HL-60/S4 (cell line): ENCODE data around the gene CCDC57.
"Not testable (repeated sequence)": the region's sequence is repeated elsewhere in the genome, so short reads cannot be mapped to it uniquely, and the experiment has no call there.

ENCODE experiments used
- in situ Hi-C: fragments of 300-500 bp; cut with MboI; formaldehyde crosslinking; loops from 2 replicates; pipeline ENCODE4 v1.14.3; 2022; ENCODE audit warnings: low sequenced_read_pairs

Gene CCDC57

DNA sequence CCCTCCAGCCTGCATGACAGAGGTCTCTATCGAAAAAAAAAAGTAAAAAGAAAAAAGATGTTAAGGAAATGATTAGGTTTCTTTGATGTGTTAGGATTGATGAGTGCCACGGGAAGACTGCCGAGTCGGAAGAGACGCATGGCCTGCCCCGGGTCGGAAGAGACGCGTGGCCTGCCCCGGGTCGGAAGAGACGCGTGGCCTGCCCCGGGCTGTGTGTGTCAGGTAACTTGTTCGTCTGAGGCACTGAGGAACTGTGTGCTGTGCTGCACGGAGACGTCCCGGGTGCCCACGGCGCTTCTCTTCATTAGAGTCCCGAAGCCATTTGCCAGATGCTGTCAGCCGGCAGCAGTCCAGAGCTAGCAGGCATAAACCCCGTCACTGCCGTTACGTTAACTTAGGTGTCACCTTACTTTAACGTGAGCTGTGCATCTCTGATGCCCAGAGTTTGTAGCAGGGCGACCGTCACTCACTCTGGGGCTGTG lies 74.1 kb downstream of the CCDC57 start:
- in situ Hi-C loops: no loop called here

DNA sequence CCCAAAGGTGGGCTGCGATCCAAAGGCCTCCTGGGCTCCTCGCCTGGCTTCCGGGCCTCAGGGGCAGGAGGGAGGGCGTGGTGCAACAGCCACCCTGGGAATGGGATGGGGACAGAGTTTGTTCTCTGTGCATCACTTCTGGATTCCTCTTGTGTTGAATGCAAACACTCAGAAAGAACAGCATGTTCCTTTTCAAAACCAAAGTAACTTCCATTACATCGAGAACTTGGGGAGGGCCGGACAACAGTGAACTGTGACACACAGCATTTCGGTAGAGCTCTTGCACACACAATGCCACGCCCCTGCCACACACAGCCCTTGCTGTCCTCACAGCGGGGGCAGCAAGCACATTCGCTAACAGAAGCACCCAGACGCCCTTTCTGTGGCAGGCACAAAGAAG lies 78.5 kb downstream of the CCDC57 start:
- in situ Hi-C loops: no loop called here

DNA sequence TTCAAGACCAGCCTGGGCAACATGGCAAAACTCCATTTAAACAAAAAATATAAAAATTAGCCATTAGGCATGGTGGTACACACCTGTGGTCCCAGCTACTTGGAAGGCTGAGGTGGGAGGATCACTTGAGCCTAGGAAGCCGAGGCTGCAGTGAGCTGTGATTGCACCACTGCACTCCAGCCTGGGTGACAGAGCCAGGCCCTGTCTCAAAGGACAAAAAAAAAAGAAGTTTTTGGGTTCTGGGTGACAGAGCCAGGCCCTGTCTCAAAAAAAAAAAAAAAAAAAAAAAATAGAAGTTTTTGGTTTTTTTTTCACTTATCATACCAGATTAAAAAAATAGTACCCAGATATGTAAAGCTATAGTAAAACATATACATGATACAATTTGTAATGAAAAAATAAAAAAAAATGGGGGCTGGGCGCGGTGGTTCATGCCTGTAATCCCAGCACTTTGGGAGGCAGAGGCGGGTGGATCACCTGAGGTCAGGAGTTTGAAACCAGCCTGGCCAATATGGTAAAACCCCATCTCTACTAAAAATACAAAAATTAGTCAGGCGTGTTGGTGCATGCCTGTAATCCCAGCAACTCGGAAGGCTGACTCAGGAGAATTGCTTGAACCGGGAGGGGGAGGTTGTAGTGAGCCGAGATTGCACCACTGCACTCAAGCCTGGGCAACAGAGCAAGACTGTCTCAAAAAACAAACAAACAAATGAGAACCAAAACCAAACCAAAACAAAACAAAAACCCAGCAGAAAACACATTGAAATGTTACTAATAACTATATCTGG lies 79.3 kb downstream of the CCDC57 start:
- in situ Hi-C loops: not testable (repeated sequence)

DNA sequence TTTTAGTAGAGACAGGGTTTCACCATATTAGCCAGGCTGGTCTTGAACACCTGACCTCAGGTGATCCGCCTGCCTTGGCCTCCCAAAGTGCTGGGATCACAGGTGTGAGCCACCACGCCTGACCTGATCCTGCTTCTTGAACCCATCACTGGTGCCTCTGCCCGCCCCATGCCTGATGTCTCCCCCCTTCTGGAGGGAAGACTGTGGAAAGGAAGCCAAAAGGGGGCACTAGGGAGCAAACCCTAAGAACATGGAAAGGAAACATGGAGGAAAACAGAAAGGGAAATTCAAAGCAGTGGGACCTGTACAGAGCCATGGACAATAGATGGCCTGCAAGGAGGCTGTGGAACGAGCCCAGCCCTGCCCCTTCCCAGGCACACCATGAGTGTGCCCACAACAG lies 83.5 kb downstream of the CCDC57 start:
- in situ Hi-C loops: no loop called here

DNA sequence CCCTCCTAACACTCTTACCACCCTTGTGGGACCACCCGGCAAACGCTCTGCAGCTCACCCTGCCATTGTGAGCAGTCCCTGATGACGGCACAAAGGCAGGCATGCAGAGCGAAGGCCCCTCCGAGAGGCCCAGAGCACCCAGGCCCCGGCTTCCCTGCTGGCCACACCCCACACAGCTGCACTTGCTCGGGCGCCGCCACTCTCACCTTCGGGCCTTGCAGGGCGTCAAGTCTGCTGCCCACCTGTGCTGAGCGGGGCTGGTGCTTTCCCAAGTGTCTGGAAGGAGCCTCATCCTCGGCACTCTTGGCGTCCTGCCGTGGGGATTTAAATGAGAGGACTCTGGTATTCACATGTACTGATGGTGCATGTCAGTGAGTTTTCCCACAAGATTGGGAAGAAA lies 84.4 kb downstream of the CCDC57 start:
- in situ Hi-C loops: no loop called here

DNA sequence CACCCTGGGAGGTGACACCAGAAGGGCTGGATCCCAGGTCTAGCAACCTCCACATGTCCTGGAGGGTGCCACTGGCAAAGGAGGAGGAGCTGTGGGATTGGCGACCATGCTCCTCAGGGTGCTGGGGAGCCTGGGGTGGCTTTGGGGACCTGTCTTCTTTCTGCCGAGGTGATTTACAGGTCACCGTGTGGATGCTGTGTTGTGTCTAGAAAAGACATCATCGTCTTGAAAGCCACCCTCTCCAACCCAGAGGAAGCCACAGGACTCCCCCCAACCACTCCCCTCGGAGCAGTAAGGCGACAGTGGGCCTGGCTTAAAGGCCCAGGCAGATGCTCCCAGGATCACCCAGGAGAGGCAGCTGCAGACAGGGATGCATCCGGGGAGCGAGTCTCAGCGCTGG lies 84.9 kb downstream of the CCDC57 start:
- in situ Hi-C loops: no loop called here

DNA sequence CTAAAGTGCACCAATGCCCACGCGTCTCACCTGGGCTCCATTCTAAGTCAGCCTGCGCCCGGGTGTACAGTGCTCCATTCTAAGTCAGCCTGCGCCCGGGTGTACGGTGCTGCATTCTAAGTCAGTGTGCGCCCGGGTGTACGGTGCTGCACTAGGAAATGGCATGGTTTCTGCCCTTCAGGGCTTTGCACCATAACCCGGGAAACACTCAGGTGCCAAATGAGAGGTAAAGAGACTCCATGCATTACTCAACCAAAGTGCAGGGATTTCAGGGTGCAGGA lies 85.4 kb downstream of the CCDC57 start:
- in situ Hi-C loops: no loop called here

DNA sequence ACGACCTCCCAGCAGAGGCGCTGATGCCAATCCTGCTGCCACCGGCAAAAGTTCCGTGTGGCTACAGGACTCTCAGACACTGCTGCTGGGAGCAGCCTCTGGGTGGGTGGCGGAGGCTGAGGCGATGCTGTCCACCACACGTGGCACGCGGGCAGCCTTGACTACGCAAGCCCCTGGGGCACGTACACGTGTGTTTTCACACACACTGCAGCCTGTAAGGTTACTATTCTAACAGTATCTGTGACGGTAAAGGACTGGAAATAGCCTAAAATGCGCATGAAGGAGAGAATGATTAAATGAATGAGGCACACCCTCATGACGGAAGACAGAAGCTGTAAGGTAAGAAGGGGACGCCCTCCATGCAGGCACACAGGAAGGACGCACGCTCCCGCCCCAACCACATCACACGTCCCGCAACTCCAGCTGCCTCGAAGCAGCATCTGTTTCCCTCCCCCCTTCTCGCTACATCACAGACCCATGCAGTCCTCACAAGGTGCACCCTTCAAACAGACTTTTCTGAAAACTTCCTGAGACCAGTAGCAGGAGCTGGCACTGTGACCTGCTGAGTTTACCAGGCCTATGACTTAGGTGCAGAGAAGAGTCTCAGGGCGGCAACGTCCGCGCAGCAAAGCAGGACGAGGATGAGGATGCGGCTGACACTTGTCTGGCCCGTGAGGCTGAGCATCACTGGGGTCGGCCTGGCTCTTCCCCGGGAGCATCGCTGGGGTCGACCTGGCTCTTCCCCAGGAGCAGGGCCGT lies 85.9 kb downstream of the CCDC57 start:
- in situ Hi-C loops: no loop called here

DNA sequence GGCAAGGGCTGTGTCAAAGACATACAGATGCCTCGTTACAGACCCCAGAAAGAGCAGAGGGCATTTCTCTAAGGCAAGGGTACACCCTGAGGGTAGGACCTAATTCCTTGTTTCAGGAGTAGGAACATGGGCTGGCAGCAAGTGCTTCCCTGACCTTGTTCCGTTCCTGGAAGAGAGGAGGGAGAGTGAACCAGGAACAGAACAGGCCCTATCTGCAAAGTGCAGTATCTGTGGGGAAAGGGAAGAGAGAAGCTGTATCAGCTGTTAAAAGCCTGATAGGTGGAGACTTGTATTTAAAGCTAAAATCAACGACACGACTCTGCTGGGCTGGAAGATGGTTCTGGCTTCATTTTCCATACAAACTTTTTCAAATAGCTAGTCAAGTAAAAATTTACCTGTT lies 88.5 kb downstream of the CCDC57 start:
- in situ Hi-C loops: no loop called here

DNA sequence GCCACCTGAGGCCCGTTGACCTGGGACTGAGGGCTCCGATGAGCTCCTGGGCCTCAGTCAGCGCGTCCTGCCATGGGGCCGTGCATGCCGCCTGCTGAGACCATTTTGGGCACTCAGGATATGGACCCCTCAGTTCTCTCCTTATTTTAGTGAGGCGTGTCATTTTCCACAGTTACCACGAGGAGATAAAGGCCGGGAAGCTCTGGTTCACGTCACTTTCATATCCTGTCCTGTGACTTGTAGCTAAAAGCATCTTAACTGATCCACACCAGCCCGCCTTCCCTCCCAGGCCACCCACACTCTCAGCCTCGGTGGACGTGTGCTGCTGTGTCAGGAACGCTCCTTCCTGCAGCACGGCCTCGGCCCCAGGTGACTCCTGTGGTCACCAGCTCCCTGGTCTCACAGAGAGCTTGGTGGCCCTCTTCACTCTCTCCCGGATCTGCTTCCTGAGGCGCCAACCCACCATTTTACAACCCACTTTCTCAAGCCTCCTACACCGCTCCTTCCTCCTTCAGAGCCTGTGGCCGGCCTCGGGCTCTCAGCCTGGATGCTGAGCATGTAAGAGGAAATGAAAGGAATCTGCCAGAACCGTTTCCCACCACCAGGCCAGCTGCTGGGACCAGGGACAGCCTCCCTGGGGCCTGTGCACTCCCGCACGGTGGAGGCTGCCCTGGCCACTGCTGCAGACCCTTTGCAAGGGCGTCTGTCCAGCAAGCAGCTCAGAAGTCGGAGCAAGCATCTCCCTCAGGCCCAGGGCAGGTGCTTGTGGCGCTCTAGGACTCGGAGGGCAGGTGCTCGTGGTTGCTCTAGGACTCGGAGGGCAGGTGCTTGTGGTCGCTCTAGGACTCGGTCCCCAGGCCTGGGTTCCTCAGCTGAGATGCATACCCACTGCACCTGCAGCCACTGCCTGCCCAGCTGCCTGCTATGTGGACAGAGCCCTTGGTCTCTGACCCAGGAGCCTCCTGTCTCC lies 90.7 kb downstream of the CCDC57 start:
- in situ Hi-C loops: no loop called here

DNA sequence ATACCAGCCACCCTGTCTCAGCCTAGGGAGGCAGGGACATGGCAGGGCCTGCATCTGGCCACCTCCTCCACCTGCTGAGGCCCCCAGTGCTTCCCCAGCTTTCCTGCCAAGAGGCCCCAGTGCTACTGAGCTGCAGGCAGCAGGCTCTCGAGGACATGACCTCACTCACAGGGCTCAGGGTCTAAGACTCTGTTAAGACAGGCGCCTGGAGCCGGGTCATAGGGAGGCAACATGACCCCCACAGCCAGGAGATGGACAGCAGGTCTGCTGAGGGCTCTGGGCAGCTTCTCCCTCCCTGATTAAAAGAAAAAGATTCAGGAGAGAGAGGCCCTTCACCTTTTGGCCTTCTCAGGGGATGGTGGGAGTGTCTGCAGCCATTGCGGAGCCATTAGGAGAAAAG lies 91.4 kb downstream of the CCDC57 start:
- in situ Hi-C loops: no loop called here

DNA sequence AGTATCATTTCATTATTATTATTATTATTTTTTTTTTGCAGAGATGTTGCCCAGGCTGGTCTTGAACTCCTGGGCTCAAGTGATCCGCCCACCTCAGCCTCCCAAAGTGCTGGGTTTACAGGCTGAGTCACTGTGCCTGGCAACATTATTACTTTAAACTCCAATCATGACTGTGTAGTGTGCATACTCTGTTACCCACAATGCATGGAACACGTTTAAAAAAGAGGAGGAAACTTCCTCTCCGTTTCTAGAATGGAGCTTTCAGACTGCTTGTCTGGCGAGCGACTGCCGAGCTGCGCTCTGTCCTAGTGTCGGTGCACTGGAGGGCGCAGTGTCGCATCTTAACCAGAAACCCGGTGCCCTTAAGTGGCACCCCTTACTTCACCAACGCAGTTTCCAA lies 92.5 kb downstream of the CCDC57 start:
- in situ Hi-C loops: no loop called here

DNA sequence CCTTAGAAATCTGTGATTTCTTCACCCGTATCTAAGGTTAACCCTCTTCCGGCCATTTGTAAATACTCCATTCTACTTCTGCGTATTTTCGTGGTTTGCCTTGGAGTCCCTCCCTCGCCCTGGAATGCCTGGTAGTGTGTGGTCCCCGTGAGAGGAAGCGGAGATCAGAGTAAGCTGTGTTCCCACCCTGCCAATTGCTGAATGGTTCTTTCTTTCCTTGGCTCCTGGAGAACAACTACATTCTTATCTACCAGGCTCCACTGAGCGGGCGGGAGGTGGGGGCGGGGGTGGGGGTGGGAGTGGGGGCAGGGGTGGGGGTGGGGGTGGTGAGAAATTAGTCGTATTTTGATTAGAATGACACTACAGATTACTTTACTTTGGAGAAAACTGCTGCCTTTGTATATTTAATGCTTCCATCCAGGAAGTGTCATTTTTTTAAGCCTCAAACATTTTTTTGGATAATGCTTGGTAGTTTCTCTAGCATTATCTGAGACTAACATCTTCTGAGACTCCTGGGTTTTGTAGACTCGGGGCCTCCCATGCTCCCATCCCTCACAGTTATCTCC lies 93.7 kb downstream of the CCDC57 start:
- in situ Hi-C loops: no loop called here

DNA sequence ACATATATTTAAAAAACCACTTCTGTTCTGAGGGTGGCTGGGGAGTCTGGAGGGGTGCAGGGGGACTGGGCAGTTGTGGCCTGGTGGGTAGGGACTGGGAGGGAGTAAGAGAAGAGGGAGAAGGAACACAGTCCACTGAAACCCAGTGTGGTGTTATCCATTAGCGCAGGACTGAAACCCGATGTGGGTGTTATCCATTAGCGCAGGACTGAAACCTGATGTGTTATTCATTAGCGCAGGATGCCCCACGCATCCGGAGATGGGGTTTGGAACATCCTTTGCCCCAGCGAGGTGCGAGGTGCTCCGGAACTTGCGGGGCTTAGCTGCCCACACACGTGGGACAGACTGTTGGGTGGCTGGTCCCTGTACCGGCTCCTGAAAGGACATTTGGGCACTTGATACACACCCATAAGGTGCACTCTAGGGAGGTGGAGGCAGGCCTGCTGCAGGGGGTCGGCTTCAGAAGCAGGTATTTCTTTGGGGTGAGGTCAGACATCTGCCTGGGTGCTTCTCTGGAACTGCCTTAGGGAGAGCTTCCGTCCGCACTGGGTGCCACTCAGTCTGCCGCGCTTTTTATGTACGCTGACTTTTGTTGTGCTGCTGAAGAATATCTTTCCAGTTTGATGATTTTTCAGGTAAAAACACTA lies 94.4 kb downstream of the CCDC57 start:
- in situ Hi-C loops: no loop called here

DNA sequence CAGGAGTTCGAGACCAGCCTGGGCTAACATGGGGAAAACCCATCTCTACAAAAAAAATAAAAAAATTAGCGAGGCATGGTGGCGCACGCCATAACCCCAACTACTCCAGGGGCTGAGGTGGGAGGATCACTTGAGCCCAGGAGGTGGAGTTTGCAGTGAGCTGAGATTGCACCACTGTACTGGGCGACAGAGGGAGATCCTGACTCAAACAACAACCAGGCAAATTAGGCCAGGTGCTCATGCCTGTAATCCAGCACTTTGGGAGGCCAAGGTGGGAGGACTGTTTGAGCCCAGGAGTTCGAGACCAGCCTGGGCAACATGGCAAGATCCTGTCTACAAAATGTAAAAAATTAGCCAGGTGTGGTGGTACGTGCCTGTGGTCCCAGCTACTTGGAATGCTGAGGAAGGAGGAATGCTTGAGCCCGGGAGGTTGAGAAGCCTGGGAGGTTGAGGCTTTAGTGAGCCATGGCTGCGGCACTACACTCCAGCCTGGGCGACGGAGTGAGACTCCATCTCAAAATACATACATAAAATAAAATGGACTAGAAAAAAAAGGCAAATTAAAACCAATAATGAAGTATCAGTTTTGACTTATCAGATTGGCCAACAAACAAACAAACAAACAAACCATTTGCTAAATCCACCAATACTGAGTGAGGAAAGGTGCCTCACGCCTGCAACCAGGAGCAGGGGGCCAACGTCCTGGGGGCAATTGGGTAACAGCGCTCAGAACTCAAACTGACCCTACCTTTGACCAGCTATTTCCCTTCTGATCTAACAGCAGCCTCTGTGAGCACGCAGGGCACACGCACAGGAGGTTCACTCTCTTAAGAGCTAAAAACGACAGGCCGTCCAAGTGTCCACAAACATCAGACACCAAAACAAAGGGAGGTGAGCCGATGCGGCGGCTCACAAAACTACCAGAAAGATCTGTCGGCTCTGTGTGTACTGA lies 95.2 kb downstream of the CCDC57 start:
- in situ Hi-C loops: no loop called here

DNA sequence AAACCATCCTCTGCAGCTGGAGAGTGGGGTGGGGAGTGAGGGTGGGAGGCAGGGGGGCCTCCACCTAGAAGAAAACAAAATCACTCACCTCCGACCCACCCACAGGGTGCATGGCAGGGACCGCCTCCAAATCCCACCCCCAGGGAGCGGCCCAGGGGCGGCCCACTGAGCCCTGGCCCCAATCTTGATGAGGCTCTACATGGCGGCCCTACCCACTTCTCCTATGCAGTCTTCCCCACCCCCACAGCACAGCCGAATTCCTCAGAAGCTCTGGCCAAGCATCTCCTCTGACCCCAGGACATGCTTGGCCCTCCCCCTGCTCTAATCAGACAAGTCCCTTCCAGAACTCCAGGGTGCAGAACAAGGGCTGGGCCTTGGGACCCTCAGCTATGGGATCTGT lies 96.4 kb downstream of the CCDC57 start:
- in situ Hi-C loops: no loop called here

DNA sequence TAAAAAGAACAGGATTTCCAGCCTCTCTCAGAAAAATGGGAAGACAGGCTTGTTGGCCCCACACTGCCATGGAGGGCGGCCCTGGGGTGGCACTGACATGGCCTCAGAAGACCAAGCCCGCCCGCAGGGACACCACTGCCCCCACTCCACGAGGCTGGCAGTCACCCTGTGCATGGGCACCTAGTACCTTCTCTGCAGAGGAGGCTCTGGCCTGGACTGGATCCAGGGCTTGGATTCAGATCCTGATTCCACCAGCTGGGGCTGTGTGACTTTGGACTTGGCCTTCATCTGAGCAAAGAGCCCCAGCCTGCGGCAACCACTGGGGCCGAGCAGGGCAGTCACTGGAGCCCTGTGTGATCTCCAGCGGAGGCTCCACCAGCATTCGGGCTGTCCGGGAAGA lies 97.8 kb downstream of the CCDC57 start:
- in situ Hi-C loops: no loop called here

DNA sequence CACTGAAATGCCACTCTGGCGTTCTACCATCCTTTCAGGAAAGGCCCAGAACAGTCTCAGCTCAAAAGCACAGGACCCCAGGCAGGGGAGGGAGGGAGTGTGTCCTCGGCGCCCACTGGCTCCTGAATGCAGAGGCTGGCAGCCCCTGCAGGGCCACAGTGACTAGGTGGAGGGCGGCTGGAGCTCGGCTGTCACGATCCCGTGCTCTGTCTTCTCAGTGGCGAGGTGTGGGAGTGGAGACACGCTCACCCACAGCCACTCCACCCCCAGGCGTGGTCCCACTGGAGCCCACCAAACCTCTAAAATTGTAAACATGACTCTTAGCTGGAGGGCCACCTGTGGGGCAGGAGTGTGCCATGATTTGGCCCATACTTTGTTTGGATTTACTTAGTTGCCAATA lies 98.2 kb downstream of the CCDC57 start:
- in situ Hi-C loops: no loop called here

DNA sequence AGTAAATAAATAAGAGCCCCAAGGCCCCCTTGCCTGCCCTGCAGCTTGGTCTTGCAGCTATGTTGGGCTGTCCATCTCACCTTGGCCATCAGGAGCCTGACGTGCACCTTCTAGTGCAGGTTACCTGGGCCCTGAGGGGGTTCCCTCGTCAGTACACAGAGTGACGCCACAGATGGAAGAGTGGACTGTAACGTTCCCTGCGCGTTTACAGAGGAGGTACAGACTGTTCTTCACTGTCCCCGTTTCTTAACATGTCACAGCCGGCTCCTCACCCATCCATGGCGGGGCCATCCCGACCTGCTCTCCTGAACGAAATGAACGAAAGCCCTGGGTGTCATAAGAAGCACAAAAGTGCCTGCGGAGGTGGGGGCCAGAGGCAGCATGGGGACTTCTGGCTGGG lies 98.7 kb downstream of the CCDC57 start:
- in situ Hi-C loops: no loop called here

DNA sequence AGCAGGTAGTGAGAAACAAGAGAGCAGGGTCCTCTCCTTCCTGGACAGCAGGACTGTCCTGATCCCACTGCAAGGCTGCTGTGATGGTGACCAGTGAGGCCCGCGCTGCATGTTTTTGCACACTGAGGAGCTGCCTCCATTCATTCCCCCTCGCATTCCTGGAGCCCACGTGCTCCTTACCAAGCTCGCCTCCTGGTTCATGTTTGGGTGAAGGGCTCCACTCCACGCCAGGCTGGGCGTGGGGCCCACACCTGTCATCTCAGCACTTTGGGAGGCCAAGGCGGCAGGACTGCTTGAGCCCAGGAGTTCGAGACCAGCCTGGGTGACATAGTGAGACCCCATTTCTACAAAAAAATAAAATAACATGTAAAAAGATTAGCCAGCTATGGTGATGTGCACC lies 99.2 kb downstream of the CCDC57 start:
- in situ Hi-C loops: no loop called here
